Measurements from ENCODE around the gene ACSBG1.

ACSBG1 gene

GRCh38 chr15:78216276-78217104 lies 17.9 kb downstream of the ACSBG1 start:
- FAIRE-seq = no peak

- no peak for FAIRE-seq
Measured at GRCh38 chr15:78213956-78214355, 20.4 kb downstream of the ACSBG1 start.

GRCh38 chr15:78213425-78213750 lies 21.0 kb downstream of the ACSBG1 start:
- no peak for FAIRE-seq

GRCh38 chr15:78212546-78213424 lies 21.6 kb downstream of the ACSBG1 start:
- no peak for FAIRE-seq

GRCh38 chr15:78212008-78212407 lies 22.4 kb downstream of the ACSBG1 start:
- no peak for FAIRE-seq

GRCh38 chr15:78211189-78211921 lies 23.0 kb downstream of the ACSBG1 start:
- no peak for FAIRE-seq

GRCh38 chr15:78210349-78210717 lies 24.0 kb downstream of the ACSBG1 start:
- FAIRE-seq = no peak

- no peak for FAIRE-seq
Measured at GRCh38 chr15:78209646-78210348, 24.6 kb downstream of the ACSBG1 start.

- FAIRE-seq = no peak
Measured at GRCh38 chr15:78208887-78209645, 25.3 kb downstream of the ACSBG1 start.

- no peak for FAIRE-seq
Measured at GRCh38 chr15:78208341-78208844, 26.0 kb downstream of the ACSBG1 start.

- FAIRE-seq = no peak
Measured at GRCh38 chr15:78207641-78208340, 26.6 kb downstream of the ACSBG1 start.

- no peak for FAIRE-seq
Measured at GRCh38 chr15:78207110-78207458, 27.3 kb downstream of the ACSBG1 start.

- no peak for FAIRE-seq
Measured at GRCh38 chr15:78206326-78207109, 27.8 kb downstream of the ACSBG1 start.

GRCh38 chr15:78205856-78206255 lies 28.5 kb downstream of the ACSBG1 start:
- FAIRE-seq = no peak

GRCh38 chr15:78205337-78205736 lies 29.0 kb downstream of the ACSBG1 start:
- FAIRE-seq = no peak

- no peak for FAIRE-seq
Measured at GRCh38 chr15:78204351-78205309, 29.7 kb downstream of the ACSBG1 start.

- no peak for FAIRE-seq
Measured at GRCh38 chr15:78203346-78204225, 30.8 kb downstream of the ACSBG1 start.
